A673 (cell line): Measurements from ENCODE around the gene CCDC181. TPM values are rescaled to one million over a fixed set of nuclear protein-coding genes. Genes with fewer than 3 reads are reported as not detected.

Source experiments
- BruUV-seq: library from RNA; stranded (reverse); fragments of 400-500 nt; replicated peaks from 2 replicates; lab custom pipeline; 2021; lab: Mats Ljungman, UMichigan
- CTCF ChIA-PET: fragments of 300-600 bp; sonication (Branson Sonifier 250); formaldehyde crosslinking; loops from one replicate; lab custom pipeline; 2022; ENCODE audit warnings: antibody characterized with exemption; lab: Charles Lee
- POLR2A ChIA-PET: fragments of 300-600 bp; sonication (Branson Sonifier 250); formaldehyde crosslinking; loops from one replicate; lab custom pipeline; 2022; ENCODE audit warnings: antibody characterized with exemption; ENCODE audit not compliant: low non-redundant PET; lab: Charles Lee
- DNase-seq: peaks from one replicate; pipeline ENCODE4 v3.0.0-alpha.2; 2015; ENCODE audit warnings: low spot score
- H3K27ac ChIP-seq: fragments of 200-600 bp; sonication (generic); 2 replicates; pipeline ENCODE4 v1.5.1; 2016; ENCODE audit warnings: mixed run types, low read depth, mild to moderate bottlenecking, mixed read lengths, antibody characterized with exemption, low read length; ENCODE audit not compliant: poor library complexity, severe bottlenecking
- H3K27me3 ChIP-seq: fragments of 200-600 bp; sonication (generic); replicated peaks from 2 replicates; pipeline ENCODE4 v1.6.1; 2017; ENCODE audit warnings: mixed run types, low read depth, mild to moderate bottlenecking, mixed read lengths, antibody characterized with exemption, low read length; ENCODE audit not compliant: insufficient read depth, poor library complexity
- H3K36me3 ChIP-seq: fragments of 200-600 bp; sonication (generic); 2 replicates; pipeline ENCODE4 v1.6.1; 2016; ENCODE audit warnings: mixed run types, mild to moderate bottlenecking, mixed read lengths, antibody characterized with exemption, low read length; ENCODE audit not compliant: insufficient read depth, poor library complexity, severe bottlenecking
- H3K4me1 ChIP-seq: fragments of 200-600 bp; sonication (generic); 2 replicates; pipeline ENCODE4 v1.6.1; 2017; ENCODE audit warnings: mixed run types, mild to moderate bottlenecking, mixed read lengths, antibody characterized with exemption, low read length; ENCODE audit not compliant: insufficient read depth, poor library complexity, severe bottlenecking
- H3K4me3 ChIP-seq: fragments of 200-600 bp; sonication (generic); 2 replicates; pipeline ENCODE4 v1.5.1; 2016; ENCODE audit warnings: low read depth, mixed run types, mild to moderate bottlenecking, mixed read lengths, low read length; ENCODE audit not compliant: poor library complexity, severe bottlenecking
- H3K9me3 ChIP-seq: fragments of 200-600 bp; sonication (generic); 2 replicates; pipeline ENCODE4 v1.6.1; 2016; ENCODE audit warnings: mixed run types, low read depth, mild to moderate bottlenecking, mixed read lengths, antibody characterized with exemption, low read length; ENCODE audit not compliant: poor library complexity, severe bottlenecking
- CTCF ChIP-seq: fragments of 300-800, 200-600 bp; sonication (generic); conservative IDR thresholded peaks from 2 replicates; pipeline ENCODE4 v1.5.1; 2017; ENCODE audit warnings: low read depth, mild to moderate bottlenecking, antibody characterized with exemption, low read length, moderate library complexity, mixed read lengths
- EZH2 ChIP-seq: fragments of 200-600 bp; sonication (generic); IDR thresholded peaks from 2 replicates; pipeline ENCODE4 v1.6.1; 2017; ENCODE audit warnings: borderline replicate concordance, low read depth, mild to moderate bottlenecking, mixed read lengths, antibody characterized with exemption, low read length; ENCODE audit not compliant: poor library complexity, severe bottlenecking
- intact Hi-C: fragments of 100-400 bp; cut with micrococcal nuclease; formaldehyde crosslinking; loops from one replicate; pipeline ENCODE4 v1.10.0; 2022; ENCODE audit not compliant: unreplicated experiment
- total RNA-seq: library from RNA; stranded (reverse); gene quantifications from 2 replicates; pipeline ENCODE4 v1.2.3, GENCODE V29; 2021

The CCDC181 gene
- total RNA-seq, 1 experiment from 2014 or later = 5.7 TPM

- H3K4me3 ChIP-seq = no peak overlapping the region
- no peaks in the 10 kb centered on the region for H3K27me3 ChIP-seq
- no peaks in the 10 kb centered on the region for H3K9me3 ChIP-seq
- ChIA-PET POLR2A (no interaction called here), CTCF (no interaction called here)
- H3K36me3 ChIP-seq = peaks cover 24% of the 10 kb centered on the region
- H3K4me1 ChIP-seq = no peaks in the 10 kb centered on the region
- DNase-seq = no peak
- intact Hi-C loops = no loop called here
- H3K27ac ChIP-seq = no peak overlapping the region
- no peak for TF ChIP-seq EZH2
- no TSS peak for BruUV-seq
Observed at GRCh38 chr1:169387399-169387798, 39.9 kb downstream of the CCDC181 start.

GRCh38 chr1:169383449-169383848 lies 43.8 kb downstream of the CCDC181 start:
- DNase-seq = no peak
- Histone ChIP-seq H3K36me3 (peaks cover 30% of the 10 kb centered on the region), H3K9me3 (no peaks in the 10 kb centered on the region), H3K27ac (no peak overlapping the region), H3K27me3 (no peaks in the 10 kb centered on the region), H3K4me1 (no peaks in the 10 kb centered on the region), H3K4me3 (no peak overlapping the region)
- intact Hi-C loops = no loop called here
- no peak for TF ChIP-seq CTCF
- TF ChIP-seq EZH2 = no peak
- CTCF ChIA-PET = no interaction called here
- no TSS peak for BruUV-seq
- POLR2A ChIA-PET = no interaction called here

GRCh38 chr1:169381162-169381561 lies 46.1 kb downstream of the CCDC181 start:
- BruUV-seq = no TSS peak
- no peak for TF ChIP-seq EZH2
- TF ChIP-seq CTCF = no peak
- no peaks in the 10 kb centered on the region for H3K9me3 ChIP-seq
- intact Hi-C loops = no loop called here
- POLR2A ChIA-PET = no interaction called here
- no peak overlapping the region for H3K27ac ChIP-seq
- no peak overlapping the region for H3K4me3 ChIP-seq
- no peaks in the 10 kb centered on the region for H3K27me3 ChIP-seq
- CTCF ChIA-PET = no interaction called here
- no peaks in the 10 kb centered on the region for H3K4me1 ChIP-seq
- DNase-seq = no peak
- H3K36me3 ChIP-seq = peaks cover 30% of the 10 kb centered on the region

- H3K4me1 ChIP-seq = peaks cover 15% of the 10 kb centered on the region
- no peaks in the 10 kb centered on the region for H3K9me3 ChIP-seq
- TF ChIP-seq CTCF (no peak), EZH2 (no peak)
- BruUV-seq = no TSS peak
- no peak for DNase-seq
- intact Hi-C loops = no loop called here
- H3K27ac ChIP-seq = no peak overlapping the region
- POLR2A ChIA-PET = no interaction called here
- no peaks in the 10 kb centered on the region for H3K27me3 ChIP-seq
- CTCF ChIA-PET = no interaction called here
- peaks cover 26% of the 10 kb centered on the region for H3K36me3 ChIP-seq
- no peak overlapping the region for H3K4me3 ChIP-seq
Observed at GRCh38 chr1:169371404-169371803, 55.9 kb downstream of the CCDC181 start.
